WTC11 (cell line): ENCODE results near the gene ARHGEF10L. TPM values are rescaled to one million over a fixed set of nuclear protein-coding genes. Genes with fewer than 3 reads are reported as not detected.

Experiments
- ATAC-seq: fragments of 200-7000 bp; cut with Tn5 transposase; 2 replicates; pipeline ENCODE4 v1.10.0; 2021; ENCODE audit warnings: mild to moderate bottlenecking, moderate library complexity
- CTCF ChIA-PET: fragments of 300-600 bp; sonication (Branson Sonifier 250); formaldehyde crosslinking; loops from one replicate; lab custom pipeline; 2021; ENCODE audit warnings: antibody characterized with exemption; lab: Charles Lee
- POLR2A ChIA-PET: fragments of 350-600 bp; sonication (Branson Sonifier 250); formaldehyde crosslinking; loops from one replicate; lab custom pipeline; 2021; ENCODE audit warnings: antibody characterized with exemption; lab: Charles Lee
- DNase-seq: peaks from one replicate; pipeline ENCODE4 v3.0.0; 2021; ENCODE audit warnings: low spot score
- H3K27ac Mint-ChIP-seq: 2 replicates; pipeline ENCODE4 v1.8.0; 2021; ENCODE audit warnings: mixed read lengths
- H3K27me3 Mint-ChIP-seq: 2 replicates; pipeline ENCODE4 v1.8.0; 2021; ENCODE audit warnings: low read depth, mild to moderate bottlenecking, moderate library complexity, mixed read lengths
- H3K36me3 Mint-ChIP-seq: 2 replicates; pipeline ENCODE4 v1.8.0; 2021; ENCODE audit warnings: mixed read lengths
- H3K4me1 Mint-ChIP-seq: 2 replicates; pipeline ENCODE4 v1.8.0; 2022; ENCODE audit warnings: mixed read lengths
- H3K4me3 Mint-ChIP-seq: 2 replicates; pipeline ENCODE4 v1.8.0; 2021; ENCODE audit warnings: mild to moderate bottlenecking, moderate library complexity, mixed read lengths
- H3K9me3 Mint-ChIP-seq: 2 replicates; pipeline ENCODE4 v1.8.0; 2021; ENCODE audit warnings: mixed read lengths
- GTF2I ChIP-seq: fragments of 250-450 bp; sonication (Bioruptor Pico); conservative IDR thresholded peaks from 2 replicates; pipeline ENCODE4 v1.4.0; 2021; ENCODE audit warnings: mild to moderate bottlenecking
- KAT7 ChIP-seq: sonication (generic); formaldehyde crosslinking; IDR thresholded peaks from 2 replicates; pipeline ENCODE4 v1.8.1; 2023; ENCODE audit warnings: missing genetic modification reagents, mild to moderate bottlenecking, borderline replicate concordance
- NR3C1 ChIP-seq: sonication (generic); formaldehyde crosslinking; conservative IDR thresholded peaks from 2 replicates; pipeline ENCODE4 v1.8.1; 2023; ENCODE audit warnings: low read depth, mild to moderate bottlenecking, missing genetic modification reagents
- SP1 ChIP-seq: sonication (generic); formaldehyde crosslinking; conservative IDR thresholded peaks from 2 replicates; pipeline ENCODE4 v1.8.1; 2022; ENCODE audit warnings: missing genetic modification reagents
- TCF7 ChIP-seq: sonication (generic); formaldehyde crosslinking; IDR thresholded peaks from 2 replicates; pipeline ENCODE4 v1.8.0; 2022; ENCODE audit warnings: mild to moderate bottlenecking, low read depth, missing genetic modification reagents, moderate library complexity
- ZNF671 ChIP-seq: fragments of 250-450 bp; sonication (Bioruptor Pico); IDR thresholded peaks from 2 replicates; pipeline ENCODE4 v1.8.0; 2021; ENCODE audit warnings: mild to moderate bottlenecking
- total RNA-seq: library from RNA; stranded (reverse); gene quantifications from 3 replicates; pipeline ENCODE4 v1.2.3, GENCODE V29; 2021
- TF ChIP-seq, protein P1 (sequence below): fragments of 250-450 bp; sonication (Bioruptor Pico); conservative IDR thresholded peaks from 2 replicates; pipeline ENCODE4 v1.9.0; 2021; ENCODE audit warnings: mild to moderate bottlenecking
- TF ChIP-seq, protein P2 (sequence below): sonication (generic); formaldehyde crosslinking; IDR thresholded peaks from 2 replicates; pipeline ENCODE4 v1.8.1; 2023; ENCODE audit warnings: mild to moderate bottlenecking, missing genetic modification reagents, borderline replicate concordance
- TF ChIP-seq, protein P3 (sequence below): fragments of 250-450 bp; sonication (Bioruptor Pico); IDR thresholded peaks from 2 replicates; pipeline ENCODE4 v1.9.0; 2021; ENCODE audit warnings: mild to moderate bottlenecking
- TF ChIP-seq, protein P4 (sequence below): sonication (generic); formaldehyde crosslinking; IDR thresholded peaks from 2 replicates; pipeline ENCODE4 v1.8.0; 2023; ENCODE audit warnings: missing genetic modification reagents
- TF ChIP-seq, protein P5 (sequence below): fragments of 250-450 bp; sonication (Bioruptor Pico); IDR thresholded peaks from 2 replicates; pipeline ENCODE4 v1.8.0; 2021; ENCODE audit warnings: mild to moderate bottlenecking
- TF ChIP-seq, protein P6 (sequence below): sonication (generic); formaldehyde crosslinking; IDR thresholded peaks from 2 replicates; pipeline ENCODE4 v1.8.0; 2023; ENCODE audit warnings: mild to moderate bottlenecking, missing genetic modification reagents
- TF ChIP-seq, protein P7 (sequence below): sonication (generic); formaldehyde crosslinking; IDR thresholded peaks from 2 replicates; pipeline ENCODE4 v1.8.1; 2023; ENCODE audit warnings: mild to moderate bottlenecking, missing genetic modification reagents
- TF ChIP-seq, protein P8 (sequence below): sonication (generic); formaldehyde crosslinking; IDR thresholded peaks from 2 replicates; pipeline ENCODE4 v1.8.1; 2022; ENCODE audit warnings: mild to moderate bottlenecking, moderate library complexity, missing genetic modification reagents

The ARHGEF10L gene
- total RNA-seq, 1 experiment from 2014 or later, result 34.4 TPM

DNA sequence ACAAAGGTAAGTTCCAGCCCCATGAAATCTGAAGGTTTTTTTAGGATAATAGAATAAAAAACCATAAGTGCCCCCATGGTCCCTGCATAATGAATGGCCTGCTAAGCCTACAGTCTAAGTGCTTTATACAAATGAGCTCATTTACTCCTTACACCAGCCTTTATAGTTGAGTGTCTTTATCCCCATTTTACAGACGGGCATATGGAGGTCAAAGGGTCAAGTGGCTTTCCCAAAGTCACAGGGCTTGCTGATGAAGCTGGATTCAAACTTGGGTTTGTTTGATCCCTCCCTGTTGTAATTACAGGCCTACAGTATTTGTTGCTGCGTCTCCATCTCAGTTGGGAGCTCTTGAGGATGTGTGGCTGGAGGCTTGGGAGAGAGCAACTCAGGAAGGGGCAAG lies 28.3 kb upstream of the ARHGEF10L start (continued):
- TF ChIP-seq, protein P1, sequence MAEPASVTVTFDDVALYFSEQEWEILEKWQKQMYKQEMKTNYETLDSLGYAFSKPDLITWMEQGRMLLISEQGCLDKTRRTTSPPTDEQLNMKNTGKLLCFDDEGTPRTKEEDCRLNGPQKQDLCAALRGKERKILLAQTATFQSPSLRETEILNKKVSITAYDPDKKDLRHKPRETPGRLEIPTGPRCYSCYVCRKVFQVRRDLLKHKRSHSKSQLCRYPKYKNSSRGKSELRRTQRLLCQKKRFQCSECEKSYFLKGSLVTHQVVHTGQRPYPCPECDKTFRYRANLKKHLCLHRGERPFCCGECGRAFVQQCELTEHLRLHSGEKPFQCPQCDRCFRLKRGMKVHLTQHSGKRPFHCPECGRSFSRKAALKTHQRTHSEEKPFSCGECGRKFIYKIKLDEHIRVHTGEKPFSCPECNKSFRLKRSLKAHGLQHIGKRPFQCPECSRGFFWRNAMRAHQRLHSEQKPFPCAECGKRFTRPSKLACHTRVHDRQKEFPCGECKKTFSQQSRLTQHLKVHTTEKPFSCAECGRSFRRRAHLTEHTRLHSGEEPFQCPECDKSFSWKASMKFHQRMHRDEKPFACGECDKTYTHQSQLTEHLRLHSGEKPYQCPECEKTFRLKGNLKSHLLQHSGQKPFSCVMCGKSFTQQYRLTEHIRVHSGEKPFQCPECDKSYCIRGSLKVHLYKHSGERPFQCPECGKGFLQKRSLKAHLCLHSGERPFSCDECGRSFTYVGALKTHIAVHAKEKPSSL, result no peak
- TF ChIP-seq, protein P2, sequence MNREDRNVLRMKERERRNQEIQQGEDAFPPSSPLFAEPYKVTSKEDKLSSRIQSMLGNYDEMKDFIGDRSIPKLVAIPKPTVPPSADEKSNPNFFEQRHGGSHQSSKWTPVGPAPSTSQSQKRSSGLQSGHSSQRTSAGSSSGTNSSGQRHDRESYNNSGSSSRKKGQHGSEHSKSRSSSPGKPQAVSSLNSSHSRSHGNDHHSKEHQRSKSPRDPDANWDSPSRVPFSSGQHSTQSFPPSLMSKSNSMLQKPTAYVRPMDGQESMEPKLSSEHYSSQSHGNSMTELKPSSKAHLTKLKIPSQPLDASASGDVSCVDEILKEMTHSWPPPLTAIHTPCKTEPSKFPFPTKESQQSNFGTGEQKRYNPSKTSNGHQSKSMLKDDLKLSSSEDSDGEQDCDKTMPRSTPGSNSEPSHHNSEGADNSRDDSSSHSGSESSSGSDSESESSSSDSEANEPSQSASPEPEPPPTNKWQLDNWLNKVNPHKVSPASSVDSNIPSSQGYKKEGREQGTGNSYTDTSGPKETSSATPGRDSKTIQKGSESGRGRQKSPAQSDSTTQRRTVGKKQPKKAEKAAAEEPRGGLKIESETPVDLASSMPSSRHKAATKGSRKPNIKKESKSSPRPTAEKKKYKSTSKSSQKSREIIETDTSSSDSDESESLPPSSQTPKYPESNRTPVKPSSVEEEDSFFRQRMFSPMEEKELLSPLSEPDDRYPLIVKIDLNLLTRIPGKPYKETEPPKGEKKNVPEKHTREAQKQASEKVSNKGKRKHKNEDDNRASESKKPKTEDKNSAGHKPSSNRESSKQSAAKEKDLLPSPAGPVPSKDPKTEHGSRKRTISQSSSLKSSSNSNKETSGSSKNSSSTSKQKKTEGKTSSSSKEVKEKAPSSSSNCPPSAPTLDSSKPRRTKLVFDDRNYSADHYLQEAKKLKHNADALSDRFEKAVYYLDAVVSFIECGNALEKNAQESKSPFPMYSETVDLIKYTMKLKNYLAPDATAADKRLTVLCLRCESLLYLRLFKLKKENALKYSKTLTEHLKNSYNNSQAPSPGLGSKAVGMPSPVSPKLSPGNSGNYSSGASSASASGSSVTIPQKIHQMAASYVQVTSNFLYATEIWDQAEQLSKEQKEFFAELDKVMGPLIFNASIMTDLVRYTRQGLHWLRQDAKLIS, result no peak
- TF ChIP-seq, protein P3, sequence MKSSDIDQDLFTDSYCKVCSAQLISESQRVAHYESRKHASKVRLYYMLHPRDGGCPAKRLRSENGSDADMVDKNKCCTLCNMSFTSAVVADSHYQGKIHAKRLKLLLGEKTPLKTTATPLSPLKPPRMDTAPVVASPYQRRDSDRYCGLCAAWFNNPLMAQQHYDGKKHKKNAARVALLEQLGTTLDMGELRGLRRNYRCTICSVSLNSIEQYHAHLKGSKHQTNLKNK (CRISPR knock-in tag), result no peak
- no peak for TF ChIP-seq KAT7 (CRISPR knock-in tag)
- TF ChIP-seq, protein P4, sequence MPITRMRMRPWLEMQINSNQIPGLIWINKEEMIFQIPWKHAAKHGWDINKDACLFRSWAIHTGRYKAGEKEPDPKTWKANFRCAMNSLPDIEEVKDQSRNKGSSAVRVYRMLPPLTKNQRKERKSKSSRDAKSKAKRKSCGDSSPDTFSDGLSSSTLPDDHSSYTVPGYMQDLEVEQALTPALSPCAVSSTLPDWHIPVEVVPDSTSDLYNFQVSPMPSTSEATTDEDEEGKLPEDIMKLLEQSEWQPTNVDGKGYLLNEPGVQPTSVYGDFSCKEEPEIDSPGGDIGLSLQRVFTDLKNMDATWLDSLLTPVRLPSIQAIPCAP, result no peak
- TF ChIP-seq, protein P5, sequence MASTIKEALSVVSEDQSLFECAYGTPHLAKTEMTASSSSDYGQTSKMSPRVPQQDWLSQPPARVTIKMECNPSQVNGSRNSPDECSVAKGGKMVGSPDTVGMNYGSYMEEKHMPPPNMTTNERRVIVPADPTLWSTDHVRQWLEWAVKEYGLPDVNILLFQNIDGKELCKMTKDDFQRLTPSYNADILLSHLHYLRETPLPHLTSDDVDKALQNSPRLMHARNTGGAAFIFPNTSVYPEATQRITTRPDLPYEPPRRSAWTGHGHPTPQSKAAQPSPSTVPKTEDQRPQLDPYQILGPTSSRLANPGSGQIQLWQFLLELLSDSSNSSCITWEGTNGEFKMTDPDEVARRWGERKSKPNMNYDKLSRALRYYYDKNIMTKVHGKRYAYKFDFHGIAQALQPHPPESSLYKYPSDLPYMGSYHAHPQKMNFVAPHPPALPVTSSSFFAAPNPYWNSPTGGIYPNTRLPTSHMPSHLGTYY (CRISPR knock-in tag), result no peak
- TF ChIP-seq TCF7 (CRISPR knock-in tag), result no peak
- TF ChIP-seq, protein P6, sequence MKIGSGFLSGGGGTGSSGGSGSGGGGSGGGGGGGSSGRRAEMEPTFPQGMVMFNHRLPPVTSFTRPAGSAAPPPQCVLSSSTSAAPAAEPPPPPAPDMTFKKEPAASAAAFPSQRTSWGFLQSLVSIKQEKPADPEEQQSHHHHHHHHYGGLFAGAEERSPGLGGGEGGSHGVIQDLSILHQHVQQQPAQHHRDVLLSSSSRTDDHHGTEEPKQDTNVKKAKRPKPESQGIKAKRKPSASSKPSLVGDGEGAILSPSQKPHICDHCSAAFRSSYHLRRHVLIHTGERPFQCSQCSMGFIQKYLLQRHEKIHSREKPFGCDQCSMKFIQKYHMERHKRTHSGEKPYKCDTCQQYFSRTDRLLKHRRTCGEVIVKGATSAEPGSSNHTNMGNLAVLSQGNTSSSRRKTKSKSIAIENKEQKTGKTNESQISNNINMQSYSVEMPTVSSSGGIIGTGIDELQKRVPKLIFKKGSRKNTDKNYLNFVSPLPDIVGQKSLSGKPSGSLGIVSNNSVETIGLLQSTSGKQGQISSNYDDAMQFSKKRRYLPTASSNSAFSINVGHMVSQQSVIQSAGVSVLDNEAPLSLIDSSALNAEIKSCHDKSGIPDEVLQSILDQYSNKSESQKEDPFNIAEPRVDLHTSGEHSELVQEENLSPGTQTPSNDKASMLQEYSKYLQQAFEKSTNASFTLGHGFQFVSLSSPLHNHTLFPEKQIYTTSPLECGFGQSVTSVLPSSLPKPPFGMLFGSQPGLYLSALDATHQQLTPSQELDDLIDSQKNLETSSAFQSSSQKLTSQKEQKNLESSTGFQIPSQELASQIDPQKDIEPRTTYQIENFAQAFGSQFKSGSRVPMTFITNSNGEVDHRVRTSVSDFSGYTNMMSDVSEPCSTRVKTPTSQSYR (CRISPR knock-in tag), result no peak
- no peak for TF ChIP-seq NR3C1 (CRISPR knock-in tag)

DNA sequence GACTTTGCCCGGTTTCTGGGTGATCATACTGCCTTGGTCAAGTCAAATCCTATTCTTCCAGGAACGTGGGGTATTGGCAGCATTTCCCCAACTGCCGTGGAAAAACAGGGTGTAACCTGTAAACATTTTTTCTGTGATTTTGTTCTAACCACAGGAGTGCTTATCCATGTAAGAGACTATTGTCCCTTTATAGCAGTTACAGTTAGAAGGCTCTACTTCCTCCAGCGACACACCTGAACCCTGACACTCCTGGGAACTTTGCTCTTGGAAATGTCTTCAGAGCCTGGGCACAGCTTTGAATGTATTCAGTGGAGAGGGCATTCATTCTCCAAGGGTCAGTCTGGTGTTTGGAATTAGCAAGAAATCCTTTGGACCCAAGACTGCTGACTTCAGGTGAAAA lies 26.4 kb upstream of the ARHGEF10L start:
- DNase-seq (no peak), ATAC-seq (no peak)
- peaks cover 2% of the 10 kb centered on the region; the same call in 1 of the 2 replicates for H3K27me3 Mint-ChIP-seq
- no peaks in the 10 kb centered on the region for H3K9me3 Mint-ChIP-seq
- no peaks in the 10 kb centered on the region for H3K36me3 Mint-ChIP-seq
- peaks cover 17% of the 10 kb centered on the region for H3K4me1 Mint-ChIP-seq
- TF ChIP-seq ZNF671 (CRISPR knock-in tag) (no peak), SP1 (no peak), GTF2I (no peak)
- TF ChIP-seq, protein P7, sequence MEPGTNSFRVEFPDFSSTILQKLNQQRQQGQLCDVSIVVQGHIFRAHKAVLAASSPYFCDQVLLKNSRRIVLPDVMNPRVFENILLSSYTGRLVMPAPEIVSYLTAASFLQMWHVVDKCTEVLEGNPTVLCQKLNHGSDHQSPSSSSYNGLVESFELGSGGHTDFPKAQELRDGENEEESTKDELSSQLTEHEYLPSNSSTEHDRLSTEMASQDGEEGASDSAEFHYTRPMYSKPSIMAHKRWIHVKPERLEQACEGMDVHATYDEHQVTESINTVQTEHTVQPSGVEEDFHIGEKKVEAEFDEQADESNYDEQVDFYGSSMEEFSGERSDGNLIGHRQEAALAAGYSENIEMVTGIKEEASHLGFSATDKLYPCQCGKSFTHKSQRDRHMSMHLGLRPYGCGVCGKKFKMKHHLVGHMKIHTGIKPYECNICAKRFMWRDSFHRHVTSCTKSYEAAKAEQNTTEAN, result no peak
- TF ChIP-seq, protein P8, sequence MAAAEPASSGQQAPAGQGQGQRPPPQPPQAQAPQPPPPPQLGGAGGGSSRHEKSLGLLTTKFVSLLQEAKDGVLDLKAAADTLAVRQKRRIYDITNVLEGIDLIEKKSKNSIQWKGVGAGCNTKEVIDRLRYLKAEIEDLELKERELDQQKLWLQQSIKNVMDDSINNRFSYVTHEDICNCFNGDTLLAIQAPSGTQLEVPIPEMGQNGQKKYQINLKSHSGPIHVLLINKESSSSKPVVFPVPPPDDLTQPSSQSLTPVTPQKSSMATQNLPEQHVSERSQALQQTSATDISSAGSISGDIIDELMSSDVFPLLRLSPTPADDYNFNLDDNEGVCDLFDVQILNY, result no peak
- TF ChIP-seq, protein P5 (CRISPR knock-in tag), result no peak
- POLR2A ChIA-PET, result no interaction called here
- no peak overlapping the region for H3K27ac Mint-ChIP-seq
- no peak overlapping the region for H3K4me3 Mint-ChIP-seq
- CTCF ChIA-PET, result interaction anchor here (1.1 to 3.2 kb wide), 3 partner anchors 11 to 93 kb away, joined by 3 to 15 read pairs (median 11); no protein-coding TSS in a partner anchor
